H9 (cell line): Measurements from ENCODE around the gene ANTKMT. TPM values are rescaled to one million over a fixed set of nuclear protein-coding genes. Genes with fewer than 3 reads are reported as not detected.

Experiments used
- DNase-seq: peaks from one replicate; pipeline ENCODE4 v3.0.0-alpha.2; 2017
- H2AFZ ChIP-seq: one replicate; pipeline ENCODE4 v1.6.1; 2013; ENCODE audit warnings: mild to moderate bottlenecking, low read length, control low read depth, moderate library complexity
- H2AK5ac ChIP-seq: 2 replicates; pipeline ENCODE4 v1.6.1; 2013; ENCODE audit warnings: low read length, control low read depth, mixed read lengths; ENCODE audit not compliant: insufficient read length
- H2BK120ac ChIP-seq: one replicate; pipeline ENCODE4 v1.6.1; 2013; ENCODE audit warnings: low read depth, mild to moderate bottlenecking, low read length, control low read depth, inconsistent platforms; ENCODE audit not compliant: poor library complexity, severe bottlenecking
- H2BK12ac ChIP-seq: 2 replicates; pipeline ENCODE4 v1.6.1; 2013; ENCODE audit warnings: low read length, control low read depth, mixed read lengths, low read depth; ENCODE audit not compliant: insufficient read length
- H2BK15ac ChIP-seq: 2 replicates; pipeline ENCODE4 v1.6.1; 2013; ENCODE audit warnings: low read depth, low read length, control low read depth
- H2BK20ac ChIP-seq: one replicate; pipeline ENCODE4 v1.6.1; 2013; ENCODE audit warnings: low read depth, mild to moderate bottlenecking, low read length, control low read depth, inconsistent platforms; ENCODE audit not compliant: poor library complexity, severe bottlenecking
- H2BK5ac ChIP-seq: 2 replicates; pipeline ENCODE4 v1.6.1; 2013; ENCODE audit warnings: low read length, control low read depth, mixed read lengths; ENCODE audit not compliant: insufficient read length
- H3K14ac ChIP-seq: 2 replicates; pipeline ENCODE4 v1.6.1; 2013; ENCODE audit warnings: low read length, control low read depth; ENCODE audit not compliant: insufficient read depth
- H3K18ac ChIP-seq: 2 replicates; pipeline ENCODE4 v1.6.1; 2013; ENCODE audit warnings: low read depth, mild to moderate bottlenecking, mixed read lengths, low read length, control low read depth; ENCODE audit not compliant: insufficient read length
- H3K23ac ChIP-seq: 2 replicates; pipeline ENCODE4 v1.6.1; 2013; ENCODE audit warnings: low read length, control low read depth, mixed read lengths, low read depth; ENCODE audit not compliant: insufficient read length
- H3K23me2 ChIP-seq: 2 replicates; pipeline ENCODE4 v1.6.1; 2013; ENCODE audit warnings: low read depth, mild to moderate bottlenecking, mixed read lengths, low read length, control low read depth; ENCODE audit not compliant: insufficient read length, poor library complexity, severe bottlenecking
- H3K27ac ChIP-seq: 2 replicates; pipeline ENCODE4 v1.5.1; 2013; ENCODE audit warnings: low read length, control low read depth, mixed read lengths, low read depth; ENCODE audit not compliant: insufficient read length
- H3K27me3 ChIP-seq: 2 replicates; pipeline ENCODE4 v1.6.1; 2013; ENCODE audit warnings: low read length, control low read depth, inconsistent platforms; ENCODE audit not compliant: insufficient read depth
- H3K4ac ChIP-seq: 2 replicates; pipeline ENCODE4 v1.6.1; 2013; ENCODE audit warnings: low read depth, mild to moderate bottlenecking, control low read depth, inconsistent platforms, low read length, moderate library complexity
- H3K4me1 ChIP-seq: 2 replicates; pipeline ENCODE4 v1.6.1; 2013; ENCODE audit warnings: low read length, control low read depth, inconsistent platforms; ENCODE audit not compliant: insufficient read depth
- H3K4me2 ChIP-seq: 2 replicates; pipeline ENCODE4 v1.6.1; 2013; ENCODE audit warnings: low read length, control low read depth, mixed read lengths; ENCODE audit not compliant: insufficient read length, insufficient read depth
- H3K56ac ChIP-seq: 2 replicates; pipeline ENCODE4 v1.6.1; 2013; ENCODE audit warnings: low read depth, mild to moderate bottlenecking, mixed read lengths, low read length, control low read depth; ENCODE audit not compliant: insufficient read length
- H3K79me1 ChIP-seq: 2 replicates; pipeline ENCODE4 v1.6.1; 2013; ENCODE audit warnings: low read depth, mild to moderate bottlenecking, moderate library complexity, low read length, control low read depth, inconsistent platforms; ENCODE audit not compliant: insufficient read depth, poor library complexity, severe bottlenecking
- H3K79me2 ChIP-seq: 2 replicates; pipeline ENCODE4 v1.6.1; 2013; ENCODE audit warnings: low read length, control low read depth, inconsistent platforms; ENCODE audit not compliant: insufficient read depth
- H3K9ac ChIP-seq: 2 replicates; pipeline ENCODE4 v1.6.1; 2013; ENCODE audit warnings: low read length, control low read depth, mixed read lengths; ENCODE audit not compliant: insufficient read length; ENCODE audit errors: extremely low read depth
- H3K9me3 ChIP-seq: one replicate; pipeline ENCODE4 v1.6.1; 2013; ENCODE audit warnings: low read depth, low read length, inconsistent platforms; ENCODE audit not compliant: control insufficient read depth
- H3T11ph ChIP-seq: one replicate; pipeline ENCODE4 v1.6.1; 2013; ENCODE audit warnings: mild to moderate bottlenecking, low read length, control low read depth, inconsistent platforms
- H4K20me1 ChIP-seq: one replicate; pipeline ENCODE4 v1.6.1; 2013; ENCODE audit not compliant: control insufficient read depth, insufficient read length, insufficient read depth
- H4K5ac ChIP-seq: 2 replicates; pipeline ENCODE4 v1.6.1; 2013; ENCODE audit warnings: low read depth, mild to moderate bottlenecking, mixed read lengths, low read length, control low read depth; ENCODE audit not compliant: insufficient read length
- H4K8ac ChIP-seq: replicated peaks from 2 replicates; pipeline ENCODE4 v1.6.1; 2013; ENCODE audit warnings: low read length, control low read depth, mixed read lengths, low read depth; ENCODE audit not compliant: insufficient read length
- H4K91ac ChIP-seq: 2 replicates; pipeline ENCODE4 v1.6.1; 2013; ENCODE audit warnings: low read depth, mild to moderate bottlenecking, moderate library complexity, mixed read lengths, low read length, control low read depth; ENCODE audit not compliant: insufficient read length
- H3K27ac Mint-ChIP-seq, 3 experiments: 2 replicates in 2 of 3; 3 replicates in 1 of 3; pipeline ENCODE4 v1.8.0; 2020 to 2021; ENCODE audit warnings: mixed read lengths in 3 of 3, mild to moderate bottlenecking in 1 of 3, moderate library complexity in 1 of 3
- H3K27me3 Mint-ChIP-seq: 2 replicates; pipeline ENCODE4 v1.8.0; 2021; ENCODE audit warnings: low read depth, mild to moderate bottlenecking, moderate library complexity, mixed read lengths
- H3K36me3 Mint-ChIP-seq, 3 experiments: 2 replicates in 2 of 3; 3 replicates in 1 of 3; pipeline ENCODE4 v1.8.0; 2020 to 2021; ENCODE audit warnings: low read depth in 3 of 3, mixed read lengths in 3 of 3; ENCODE audit not compliant: insufficient read depth in 1 of 3
- H3K4me1 Mint-ChIP-seq, 2 experiments: 2 replicates each; pipeline ENCODE4 v1.8.0; 2020; ENCODE audit warnings: mixed read lengths in 2 of 2
- H3K4me3 Mint-ChIP-seq, 2 experiments: 2 replicates in 1 of 2; 3 replicates in 1 of 2; pipeline ENCODE4 v1.8.0; 2020 to 2021; ENCODE audit warnings: mild to moderate bottlenecking in 2 of 2, mixed read lengths in 2 of 2, moderate library complexity in 1 of 2
- H3K9me3 Mint-ChIP-seq, 2 experiments: 2 replicates in 1 of 2; 3 replicates in 1 of 2; pipeline ENCODE4 v1.8.0; 2020; ENCODE audit warnings: mild to moderate bottlenecking in 2 of 2, mixed read lengths in 2 of 2, moderate library complexity in 1 of 2
- WGBS: extraction: QIAGEN DNeasy Blood & Tissue Kit; methylation state at CpG from one replicate; pipeline ENCODE4 v1.1.7; 2013; ENCODE audit warnings: missing lambda C conversion rate, low lambda C conversion rate, mixed read lengths; ENCODE audit not compliant: insufficient read length; ENCODE audit errors: extremely low coverage; 5-methylcytosine and 5-hydroxymethylcytosine counted together
- total RNA-seq: library from RNA; stranded (reverse); gene quantifications from 2 replicates; pipeline ENCODE4 v1.2.1, GENCODE V29; 2021
- TF ChIP-seq, protein P1 (sequence below): fragments of 200-600 bp; sonication (generic); conservative IDR thresholded peaks from 3 replicates; pipeline ENCODE4 v1.8.0; 2021; ENCODE audit warnings: antibody characterized with exemption, mild to moderate bottlenecking

ANTKMT gene
- total RNA-seq, 1 experiment from 2014 or later, result 31.5 TPM

- no peaks in the 10 kb centered on the region for H4K20me1 ChIP-seq
- no peak overlapping the region for H3K14ac ChIP-seq
- H3T11ph ChIP-seq, result no peak overlapping the region
- peaks cover 17 to 35% of the 10 kb centered on the region in 2 experiments for H3K4me1 Mint-ChIP-seq
- no peak overlapping the region for H4K8ac ChIP-seq
- no peak overlapping the region for H2AK5ac ChIP-seq
- no peak overlapping the region for H3K27ac ChIP-seq
- no peak overlapping the region for H3K23ac ChIP-seq
- no peak overlapping the region for H4K91ac ChIP-seq
- DNase-seq, result no peak
- H2BK12ac ChIP-seq, result no peak overlapping the region
- H3K23me2 ChIP-seq, result peaks cover 11% of the 10 kb centered on the region
- TF ChIP-seq, protein P1, sequence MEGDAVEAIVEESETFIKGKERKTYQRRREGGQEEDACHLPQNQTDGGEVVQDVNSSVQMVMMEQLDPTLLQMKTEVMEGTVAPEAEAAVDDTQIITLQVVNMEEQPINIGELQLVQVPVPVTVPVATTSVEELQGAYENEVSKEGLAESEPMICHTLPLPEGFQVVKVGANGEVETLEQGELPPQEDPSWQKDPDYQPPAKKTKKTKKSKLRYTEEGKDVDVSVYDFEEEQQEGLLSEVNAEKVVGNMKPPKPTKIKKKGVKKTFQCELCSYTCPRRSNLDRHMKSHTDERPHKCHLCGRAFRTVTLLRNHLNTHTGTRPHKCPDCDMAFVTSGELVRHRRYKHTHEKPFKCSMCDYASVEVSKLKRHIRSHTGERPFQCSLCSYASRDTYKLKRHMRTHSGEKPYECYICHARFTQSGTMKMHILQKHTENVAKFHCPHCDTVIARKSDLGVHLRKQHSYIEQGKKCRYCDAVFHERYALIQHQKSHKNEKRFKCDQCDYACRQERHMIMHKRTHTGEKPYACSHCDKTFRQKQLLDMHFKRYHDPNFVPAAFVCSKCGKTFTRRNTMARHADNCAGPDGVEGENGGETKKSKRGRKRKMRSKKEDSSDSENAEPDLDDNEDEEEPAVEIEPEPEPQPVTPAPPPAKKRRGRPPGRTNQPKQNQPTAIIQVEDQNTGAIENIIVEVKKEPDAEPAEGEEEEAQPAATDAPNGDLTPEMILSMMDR, result no peak
- H3K79me2 ChIP-seq, result peaks cover 2% of the 10 kb centered on the region; the same call in 1 of the 2 replicates
- H3K9me3 Mint-ChIP-seq, result no peaks in the 10 kb centered on the region
- H3K18ac ChIP-seq, result no peak overlapping the region
- H3K4ac ChIP-seq, result no peak overlapping the region
- no peak overlapping the region for H2BK5ac ChIP-seq
- peak overlapping the region; percentile 81 to 86 for H3K4me3 Mint-ChIP-seq
- no peaks in the 10 kb centered on the region; the same call in 1 of the 2 replicates for H3K27me3 Mint-ChIP-seq
- H2BK120ac ChIP-seq, result no peak overlapping the region
- H3K4me1 ChIP-seq, result no peaks in the 10 kb centered on the region
- no peak overlapping the region for H2AFZ ChIP-seq
- no peak overlapping the region for H4K5ac ChIP-seq
- peak overlapping the region; percentile 14 for H3K9ac ChIP-seq
- no peak overlapping the region for H3K56ac ChIP-seq
- H3K27ac Mint-ChIP-seq, result no peak overlapping the region
- H3K36me3 Mint-ChIP-seq, result peaks cover 14 to 28% (median 26%) of the 10 kb centered on the region in 3 experiments; a peak in 6 of 7 replicates
- no peaks in the 10 kb centered on the region for H3K27me3 ChIP-seq
- no CpG with 5 or more reads among the region's 38 CpGs for WGBS
- H3K4me2 ChIP-seq, result peak overlapping the region; percentile 71
- H2BK20ac ChIP-seq, result no peak overlapping the region
- H3K79me1 ChIP-seq, result no peaks in the 10 kb centered on the region
- H3K9me3 ChIP-seq, result no peaks in the 10 kb centered on the region
- H2BK15ac ChIP-seq, result no peak overlapping the region
Measured at GRCh38 chr16:680625-680945, 40.4 kb upstream of the ANTKMT start.
